Breast epithelium (tissue), 3 donors: ENCODE data around the gene CST8.

Source experiments
- POLR2A ChIP-seq: fragments of 450-650 bp; IDR thresholded peaks from one replicate; pipeline ENCODE4 v1.6.1; 2016; ENCODE audit warnings: antibody characterized with exemption, mild to moderate bottlenecking, moderate library complexity
- POLR2AphosphoS5 ChIP-seq, 3 donors: sonication (generic); formaldehyde crosslinking; IDR thresholded peaks; one replicate each; pipeline ENCODE4 v1.6.1; 2017; ENCODE audit warnings: antibody characterized with exemption in 3 of 3

GRCh38 chr20:23488996-23489395 is 1.9 kb upstream of the CST8 start:
- TF ChIP-seq POLR2AphosphoS5 (IDR thresholded peaks at IDR 0.05), result no peak
- no peak for TF ChIP-seq POLR2A
